Measurements from ENCODE around the gene AACS. TPM values are rescaled to one million over a fixed set of nuclear protein-coding genes. Genes with fewer than 3 reads are reported as not detected.
"Not testable (repeated sequence)": the region's sequence is repeated elsewhere in the genome, so short reads cannot be mapped to it uniquely, and the experiment has no call there.

AACS gene
- total RNA-seq, 2 experiments from 2014 or later: 10.2 to 24.6 TPM

- intact Hi-C loops (cut with micrococcal nuclease; ENCODE audit: unreplicated experiment): no loop called here
- TF ChIP-seq EZH2phosphoT487 (IDR thresholded peaks at IDR 0.05; ENCODE audit: borderline replicate concordance, low read depth, low read length): no peak
- TF ChIP-seq CTCF (conservative IDR thresholded peaks at IDR 0.05; ENCODE audit: low read length): no peak
Observed at GRCh38 chr12:125057708-125058107, 7.5 kb upstream of the AACS start.

GRCh38 chr12:125061229-125061628 is 4.0 kb upstream of the AACS start:
- no peak overlapping the region for H3K27ac ChIP-seq (ENCODE audit: low read depth, low read length, poor library complexity, severe bottlenecking)
- CTCF ChIA-PET (ENCODE audit: unreplicated experiment): no interaction called here
- no TSS peak for BruUV-seq (replicated peaks)
- H3K4me2 ChIP-seq (ENCODE audit: low read length): no peak overlapping the region
- TF ChIP-seq CTCF (conservative IDR thresholded peaks at IDR 0.05; ENCODE audit: low read length) (no peak), EZH2phosphoT487 (IDR thresholded peaks at IDR 0.05; ENCODE audit: borderline replicate concordance, low read depth, low read length) (no peak)
- H4K20me1 ChIP-seq (ENCODE audit: insufficient read depth, low read length): no peaks in the 10 kb centered on the region
- no peak for DNase-seq (ENCODE audit: low spot score)
- no peaks in the 10 kb centered on the region for H3K9me2 ChIP-seq (ENCODE audit: insufficient read depth, low read length)
- H2AFZ ChIP-seq (ENCODE audit: low read length): no peak overlapping the region
- peaks cover 19% of the 10 kb centered on the region for H3K9me3 ChIP-seq (ENCODE audit: low read length)
- H3K36me3 ChIP-seq (ENCODE audit: insufficient read depth, low read length): no peaks in the 10 kb centered on the region
- POLR2A ChIA-PET: interaction anchor here (0.7 to 1.2 kb wide), 2 partner anchors 49 to 142 kb away, joined by 3 to 4 read pairs; no protein-coding TSS in a partner anchor
- H3K4me1 ChIP-seq (ENCODE audit: insufficient read depth, low read length, poor library complexity, severe bottlenecking): peaks cover 3% of the 10 kb centered on the region
- no peaks in the 10 kb centered on the region for H3K79me2 ChIP-seq (ENCODE audit: insufficient read depth, low read depth, low read length)
- H3K4me3 ChIP-seq (ENCODE audit: low read depth, low read length, poor library complexity, severe bottlenecking): no peak overlapping the region
- intact Hi-C loops (cut with micrococcal nuclease; ENCODE audit: unreplicated experiment): no loop called here

More at GRCh38 chr12:125057708-125058107, 7.5 kb upstream of the AACS start:
- Histone ChIP-seq H3K27ac (ENCODE audit: low read depth, low read length, poor library complexity, severe bottlenecking) (no peak overlapping the region), H3K36me3 (ENCODE audit: insufficient read depth, low read length) (no peaks in the 10 kb centered on the region), H3K4me3 (ENCODE audit: low read depth, low read length, poor library complexity, severe bottlenecking) (no peak overlapping the region), H3K4me2 (ENCODE audit: low read length) (no peak overlapping the region), H4K20me1 (ENCODE audit: insufficient read depth, low read length) (no peaks in the 10 kb centered on the region), H2AFZ (ENCODE audit: low read length) (no peak overlapping the region), H3K79me2 (ENCODE audit: insufficient read depth, low read depth, low read length) (no peaks in the 10 kb centered on the region), H3K9me3 (ENCODE audit: low read length) (peaks cover 19% of the 10 kb centered on the region), H3K4me1 (ENCODE audit: insufficient read depth, low read length, poor library complexity, severe bottlenecking) (no peaks in the 10 kb centered on the region), H3K9me2 (ENCODE audit: insufficient read depth, low read length) (no peaks in the 10 kb centered on the region)
- ChIA-PET POLR2A (interaction anchor here (1.2 kb wide), 1 partner anchor 24 kb away, joined by 5 read pairs; no protein-coding TSS in a partner anchor), CTCF (ENCODE audit: unreplicated experiment) (no interaction called here)
- no TSS peak for BruUV-seq (replicated peaks)
- DNase-seq (ENCODE audit: low spot score): no peak

- intact Hi-C loops (cut with micrococcal nuclease; ENCODE audit: unreplicated experiment); H3K27ac ChIP-seq (ENCODE audit: low read depth, low read length, poor library complexity, severe bottlenecking); H4K20me1 ChIP-seq (ENCODE audit: insufficient read depth, low read length); DNase-seq (ENCODE audit: low spot score); H3K4me1 ChIP-seq (ENCODE audit: insufficient read depth, low read length, poor library complexity, severe bottlenecking); H2AFZ ChIP-seq (ENCODE audit: low read length); H3K4me2 ChIP-seq (ENCODE audit: low read length); POLR2A ChIA-PET; H3K79me2 ChIP-seq (ENCODE audit: insufficient read depth, low read depth, low read length); H3K4me3 ChIP-seq (ENCODE audit: low read depth, low read length, poor library complexity, severe bottlenecking); CTCF ChIA-PET (ENCODE audit: unreplicated experiment); H3K36me3 ChIP-seq (ENCODE audit: insufficient read depth, low read length); H3K9me2 ChIP-seq (ENCODE audit: insufficient read depth, low read length); BruUV-seq (replicated peaks): not testable (repeated sequence)
- H3K9me3 ChIP-seq (ENCODE audit: low read length): peaks cover 19% of the 10 kb centered on the region
Observed at GRCh38 chr12:125063522-125063921, 1.7 kb upstream of the AACS start.
